Measurements from ENCODE around the gene RBMS3.
"Not testable (repeated sequence)": the region's sequence is repeated elsewhere in the genome, so short reads cannot be mapped to it uniquely, and the experiment has no call there.

Gene RBMS3

GRCh38 chr3:29976871-29977270 is 696.0 kb downstream of the RBMS3 start:
- no peak for DNase-seq

DNA sequence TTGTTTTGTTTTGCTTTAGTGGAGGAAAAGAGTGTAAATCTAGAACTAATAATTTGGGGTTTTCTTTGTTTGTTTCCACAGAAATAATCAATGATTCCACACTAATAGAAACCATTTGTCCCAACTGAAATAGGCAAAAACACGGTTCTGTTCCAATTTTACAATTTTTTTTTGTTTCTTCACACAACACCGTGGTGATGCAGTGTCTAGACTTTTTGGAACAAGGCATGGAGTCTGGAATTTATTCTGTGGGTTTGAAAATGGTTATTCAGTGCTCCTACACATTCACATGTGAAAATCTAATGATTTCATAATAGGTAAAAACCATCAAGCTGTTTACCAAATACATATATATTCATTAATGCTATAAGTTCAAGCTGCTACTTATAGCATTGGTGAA is 696.5 kb downstream of the RBMS3 start:
- no peak for DNase-seq

DNA sequence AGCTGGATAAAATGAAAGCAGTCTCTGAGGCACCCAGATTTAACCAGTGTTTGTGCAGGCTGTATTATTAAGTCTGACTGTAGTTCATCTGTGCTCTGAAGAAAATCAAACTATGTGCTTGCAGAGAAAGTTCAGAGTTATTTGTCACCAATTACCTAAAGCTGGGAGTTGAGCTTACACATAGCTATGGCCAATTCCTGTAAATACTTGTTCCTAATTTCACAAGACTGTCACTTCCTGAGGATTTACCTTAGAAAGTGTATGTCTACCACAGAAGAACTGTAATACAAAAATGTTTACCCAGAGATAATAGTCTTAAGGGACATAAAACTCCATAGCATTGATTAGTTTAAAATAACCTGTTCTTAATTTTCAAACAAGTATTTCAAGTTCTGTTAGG is 697.2 kb downstream of the RBMS3 start:
- no peak for DNase-seq

GRCh38 chr3:29991198-29991597 is 710.3 kb downstream of the RBMS3 start:
- DNase-seq, result no peak

- no peak for DNase-seq
Measured at GRCh38 chr3:30002797-30003196, 721.9 kb downstream of the RBMS3 start.

- DNase-seq, result no peak
Measured at GRCh38 chr3:30003741-30004140, 722.9 kb downstream of the RBMS3 start.

GRCh38 chr3:30004481-30004880 is 723.6 kb downstream of the RBMS3 start:
- DNase-seq, result no peak

DNA sequence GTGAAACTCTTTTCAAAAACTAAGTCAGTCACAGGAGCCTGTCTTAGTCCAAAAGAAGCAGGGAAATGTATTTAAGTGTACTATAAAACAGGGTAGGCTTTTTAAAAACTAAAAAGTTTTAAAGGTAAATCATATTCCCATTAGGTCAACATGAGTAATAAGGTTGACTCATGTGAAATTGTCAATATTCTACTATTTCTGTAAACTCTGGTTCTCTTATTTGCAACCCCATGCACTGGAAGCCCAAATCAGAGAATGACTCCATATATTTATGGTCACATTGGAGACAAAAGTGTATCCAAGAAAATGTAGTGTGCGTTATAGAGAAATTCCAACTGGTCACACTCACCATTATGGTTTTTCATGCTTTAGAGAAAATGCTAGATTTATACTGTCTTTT is 725.2 kb downstream of the RBMS3 start:
- no peak for DNase-seq

DNA sequence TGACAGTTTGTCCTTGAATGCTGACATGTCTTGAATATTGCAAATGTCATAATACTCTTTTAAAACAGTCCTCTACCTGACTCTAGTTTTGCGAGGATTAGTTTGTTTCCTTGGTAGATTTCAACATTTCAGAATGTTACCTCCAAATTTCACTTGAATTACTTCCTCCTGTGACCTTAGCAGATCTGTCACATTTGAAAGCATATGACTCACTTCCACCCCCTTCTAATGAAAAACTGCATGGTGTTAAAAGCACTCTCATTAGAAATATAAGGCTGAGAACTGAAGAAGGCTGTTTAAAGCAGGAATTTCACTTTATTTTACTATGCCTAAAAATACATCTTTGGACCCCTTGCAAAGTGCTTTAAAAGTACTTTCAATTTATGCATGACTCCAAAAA is 726.8 kb downstream of the RBMS3 start:
- DNase-seq, result no peak

GRCh38 chr3:30011237-30011803 is 730.4 kb downstream of the RBMS3 start:
- no peak for DNase-seq

GRCh38 chr3:30012941-30013543 is 732.2 kb downstream of the RBMS3 start:
- DNase-seq, result peak in 3 of 5 donors; percentile 8 to 44 (median 23)

DNA sequence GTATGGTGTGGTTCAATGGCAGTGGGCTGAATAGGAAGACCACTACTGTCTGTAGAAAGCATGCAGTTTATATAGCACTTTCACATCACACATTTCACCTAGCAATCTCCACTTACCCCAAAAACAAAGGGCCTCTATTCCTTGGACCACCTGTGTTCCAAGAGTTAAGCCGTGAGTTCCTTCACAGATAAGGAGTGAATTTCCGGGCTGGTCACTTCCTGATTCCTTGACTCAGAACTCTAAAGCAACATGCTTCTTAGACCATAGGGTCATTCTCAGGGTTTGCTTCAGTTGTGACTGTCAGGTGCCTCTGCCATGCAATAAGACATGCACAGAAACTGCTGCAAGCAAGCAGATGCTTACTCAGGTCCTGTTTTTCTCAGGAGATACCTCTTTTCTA is 737.0 kb downstream of the RBMS3 start:
- no peak for DNase-seq

- no peak for DNase-seq
Measured at GRCh38 chr3:30020380-30020779, 739.5 kb downstream of the RBMS3 start.

DNA sequence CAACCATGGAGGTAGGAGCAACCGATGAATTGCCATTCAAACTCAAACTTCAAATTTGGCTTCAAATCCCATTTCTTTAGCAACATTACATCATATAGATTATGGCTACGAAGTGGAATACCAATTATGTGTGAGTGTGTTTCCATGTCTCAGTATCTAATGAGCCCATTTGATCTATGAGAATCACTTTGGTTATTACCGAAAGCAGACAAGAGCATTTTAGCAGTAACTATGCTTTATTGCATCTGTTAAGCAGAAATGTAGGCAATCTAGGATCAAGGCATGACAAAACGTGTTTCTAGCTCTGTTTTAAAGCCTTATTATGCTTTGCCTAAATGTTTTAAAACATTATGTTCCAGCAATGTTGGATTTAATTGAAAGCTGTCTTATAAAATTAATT is 743.6 kb downstream of the RBMS3 start:
- DNase-seq, result no peak

- no peak for DNase-seq
Measured at GRCh38 chr3:30026851-30027250, 746.0 kb downstream of the RBMS3 start.

- no peak for DNase-seq
Measured at GRCh38 chr3:30034246-30034991, 753.5 kb downstream of the RBMS3 start.

DNA sequence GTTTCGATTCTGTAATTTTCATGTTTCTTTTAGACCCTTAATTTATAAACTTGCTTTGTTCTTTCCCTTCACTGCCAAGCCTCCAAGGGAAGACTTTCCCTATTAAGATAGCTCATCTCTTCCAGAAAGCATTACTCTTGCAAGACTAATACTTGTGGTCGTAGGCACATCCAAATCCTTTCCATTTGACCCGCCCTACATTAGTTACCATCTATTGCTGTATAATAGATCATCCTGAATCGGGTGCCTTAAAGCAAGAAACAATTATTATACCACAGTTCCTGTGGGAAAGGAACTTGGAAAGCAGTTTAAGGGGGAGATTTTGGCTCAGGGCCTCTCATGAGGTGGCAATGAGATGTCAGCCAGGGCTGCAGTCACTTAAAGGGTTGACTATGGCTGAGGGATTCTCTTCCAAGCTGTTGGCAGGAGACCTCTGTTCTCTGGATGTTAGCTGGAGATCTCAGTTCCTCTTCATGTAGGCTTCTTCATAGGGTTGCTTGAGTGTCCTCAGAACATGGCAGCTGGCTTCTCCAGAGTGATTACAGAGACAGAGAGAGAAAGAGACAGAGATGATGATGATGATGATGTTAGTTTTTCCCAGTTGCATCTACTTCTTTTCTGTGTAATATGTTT is 755.2 kb downstream of the RBMS3 start:
- no peak for DNase-seq

- no peak for DNase-seq
Measured at GRCh38 chr3:30040126-30040525, 759.3 kb downstream of the RBMS3 start.

DNA sequence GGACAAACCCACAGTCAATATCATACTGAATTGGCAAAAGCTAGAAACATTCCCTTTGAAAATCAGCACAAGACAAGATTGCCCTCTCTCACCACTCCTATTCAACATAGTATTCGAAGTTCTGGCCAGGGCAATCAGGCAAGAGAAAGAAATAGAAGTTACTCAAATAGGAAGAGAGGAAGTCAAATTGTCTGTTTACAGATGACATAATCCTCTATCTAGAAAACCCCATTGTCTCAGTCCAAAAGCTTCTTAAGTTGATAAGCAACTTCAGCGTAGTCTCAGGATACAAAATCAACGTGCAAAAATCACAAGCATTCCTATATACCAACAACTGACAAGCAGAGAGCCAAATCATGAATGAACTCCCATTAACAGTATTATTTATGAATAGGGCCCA is 760.6 kb downstream of the RBMS3 start:
- DNase-seq, result not testable (repeated sequence)

DNA sequence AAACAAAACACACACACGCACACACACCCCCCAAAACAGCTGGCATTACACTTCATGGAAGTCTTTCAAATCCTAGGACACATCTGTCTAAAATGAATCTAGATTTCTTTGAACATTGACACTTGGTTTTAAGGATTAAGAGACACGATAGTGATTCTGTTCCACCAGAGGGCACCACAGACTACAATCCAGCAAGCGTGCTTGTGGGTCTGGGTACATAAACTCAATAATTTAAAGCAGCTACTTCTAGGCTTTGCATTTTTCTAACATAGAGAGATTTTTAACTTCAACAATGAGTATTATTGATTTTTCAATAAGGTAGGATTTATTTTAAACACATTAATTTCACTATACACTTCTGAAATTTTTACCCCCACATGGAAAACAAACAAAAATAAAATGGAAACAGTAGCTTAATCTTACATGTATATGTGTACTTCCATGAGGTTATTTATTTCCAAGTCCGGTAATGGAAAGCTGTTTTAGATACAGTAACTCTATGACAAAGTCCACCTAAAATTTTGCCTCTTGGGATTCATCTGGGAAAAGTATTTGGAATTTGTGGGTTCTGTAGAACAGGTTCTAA is 761.5 kb downstream of the RBMS3 start:
- DNase-seq, result peak in 4 of 5 donors; percentile 20 to 56 (median 36)

DNA sequence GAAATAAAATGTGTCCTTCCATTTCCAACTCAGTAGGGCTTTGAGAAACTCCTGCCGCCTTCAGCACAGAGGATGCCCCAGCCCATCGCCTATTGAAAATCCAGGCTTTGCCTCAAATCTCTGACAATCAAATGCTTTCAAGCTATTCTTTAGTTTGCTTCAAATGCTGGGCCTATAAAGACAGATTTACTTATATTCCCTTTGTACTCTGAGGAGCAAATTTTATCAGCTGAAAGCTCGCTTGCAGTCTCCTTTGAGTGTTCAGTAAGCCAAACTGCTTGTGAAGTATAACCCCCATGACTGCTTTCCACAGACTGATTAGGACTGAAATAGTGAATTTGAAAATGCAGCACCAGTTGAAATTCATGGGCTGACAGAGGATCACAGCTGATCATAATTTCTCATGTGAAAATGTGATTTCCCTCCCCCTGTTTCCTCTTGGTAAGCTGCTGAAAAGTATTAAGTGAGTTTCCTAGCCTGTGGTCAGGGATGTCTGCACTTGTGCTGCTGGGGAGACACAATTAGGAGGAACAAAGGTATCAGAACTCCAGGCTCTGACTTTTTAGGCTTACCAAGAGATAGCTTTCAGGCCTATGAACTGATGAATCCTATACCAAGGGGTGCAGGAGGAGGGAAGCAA is 762.2 kb downstream of the RBMS3 start:
- no peak for DNase-seq

- DNase-seq, result no peak
Measured at GRCh38 chr3:30044515-30044914, 763.6 kb downstream of the RBMS3 start.

GRCh38 chr3:30048431-30048830 is 767.6 kb downstream of the RBMS3 start:
- DNase-seq, result no peak

Measured in T-helper 1 cell (primary cell).